GM23248 (cell line): ENCODE measurements around the gene INTS2.

Experiments
- EZH2 ChIP-seq: fragments of 200-600 bp; sonication (generic); IDR thresholded peaks from 2 replicates; pipeline ENCODE4 v1.6.1; 2018; ENCODE audit warnings: antibody characterized with exemption, mild to moderate bottlenecking; ENCODE audit not compliant: insufficient read depth, poor library complexity, severe bottlenecking
- EZH2phosphoT487 ChIP-seq: fragments of 200-600 bp; sonication (generic); IDR thresholded peaks from 2 replicates; pipeline ENCODE4 v1.6.1; 2018; ENCODE audit warnings: antibody characterized with exemption, moderate library complexity, mild to moderate bottlenecking, low read depth; ENCODE audit not compliant: insufficient read depth

- no peak for TF ChIP-seq EZH2phosphoT487
- TF ChIP-seq EZH2: no peak
Measured at GRCh38 chr17:61852857-61853256, 74.9 kb downstream of the INTS2 start.
